HuH-7 (cell line): ENCODE data around the gene NPAS2.

ENCODE experiments used
- DNase-seq: peaks from one replicate; pipeline ENCODE4 v3.0.0; 2011; ENCODE audit warnings: low spot score

The NPAS2 gene

DNA sequence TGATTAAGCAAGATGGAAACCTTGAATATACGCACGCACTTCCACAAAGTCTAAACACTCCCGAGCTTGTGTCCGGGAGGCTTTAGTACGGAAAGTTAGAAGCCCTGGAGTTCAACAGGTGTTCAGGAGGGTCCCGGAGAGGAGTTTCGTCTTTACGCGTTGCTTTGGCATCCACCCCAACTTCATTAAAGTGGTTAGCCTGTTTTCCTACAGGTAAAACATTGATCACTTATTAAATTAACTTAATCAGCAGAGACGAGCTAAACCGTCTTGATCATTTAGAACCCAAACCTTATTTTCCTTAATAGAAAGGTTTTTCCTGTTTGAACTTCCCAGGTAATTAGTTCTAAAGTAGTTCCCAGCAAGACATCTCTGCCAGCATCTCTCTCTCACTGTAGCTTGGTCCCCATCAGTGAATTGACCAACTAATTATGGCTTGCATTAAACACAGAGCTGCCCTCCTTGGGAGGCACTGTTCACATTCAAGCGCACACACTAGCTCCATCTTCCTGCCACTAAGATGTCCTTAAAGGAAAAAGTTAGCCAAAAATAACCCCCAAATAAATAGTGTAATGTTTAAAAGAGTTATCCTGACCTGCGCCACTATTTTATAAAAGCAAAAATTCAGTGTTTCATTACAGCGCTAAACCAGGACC is 1.4 kb downstream of the NPAS2 start:
- no peak for DNase-seq

DNA sequence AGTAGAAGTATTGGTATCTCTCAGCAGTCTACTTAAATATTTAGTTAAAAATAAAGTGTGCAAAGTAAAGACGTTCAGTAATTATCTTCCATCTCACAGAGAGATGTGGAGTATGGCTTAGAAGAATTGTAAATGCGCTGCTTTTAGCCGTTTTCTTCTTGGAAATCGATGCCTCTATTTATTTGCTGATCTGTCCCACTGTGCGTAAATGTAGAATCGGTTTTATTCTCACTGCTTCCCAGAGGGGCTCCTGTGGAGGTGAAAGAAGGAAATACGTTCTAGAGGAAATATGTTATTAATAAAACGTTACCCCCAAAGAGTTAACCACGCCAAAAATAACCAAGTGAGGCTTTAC is 1.9 kb downstream of the NPAS2 start:
- no peak for DNase-seq

GRCh38 chr2:100822587-100823248 is 2.8 kb downstream of the NPAS2 start:
- no peak for DNase-seq

DNA sequence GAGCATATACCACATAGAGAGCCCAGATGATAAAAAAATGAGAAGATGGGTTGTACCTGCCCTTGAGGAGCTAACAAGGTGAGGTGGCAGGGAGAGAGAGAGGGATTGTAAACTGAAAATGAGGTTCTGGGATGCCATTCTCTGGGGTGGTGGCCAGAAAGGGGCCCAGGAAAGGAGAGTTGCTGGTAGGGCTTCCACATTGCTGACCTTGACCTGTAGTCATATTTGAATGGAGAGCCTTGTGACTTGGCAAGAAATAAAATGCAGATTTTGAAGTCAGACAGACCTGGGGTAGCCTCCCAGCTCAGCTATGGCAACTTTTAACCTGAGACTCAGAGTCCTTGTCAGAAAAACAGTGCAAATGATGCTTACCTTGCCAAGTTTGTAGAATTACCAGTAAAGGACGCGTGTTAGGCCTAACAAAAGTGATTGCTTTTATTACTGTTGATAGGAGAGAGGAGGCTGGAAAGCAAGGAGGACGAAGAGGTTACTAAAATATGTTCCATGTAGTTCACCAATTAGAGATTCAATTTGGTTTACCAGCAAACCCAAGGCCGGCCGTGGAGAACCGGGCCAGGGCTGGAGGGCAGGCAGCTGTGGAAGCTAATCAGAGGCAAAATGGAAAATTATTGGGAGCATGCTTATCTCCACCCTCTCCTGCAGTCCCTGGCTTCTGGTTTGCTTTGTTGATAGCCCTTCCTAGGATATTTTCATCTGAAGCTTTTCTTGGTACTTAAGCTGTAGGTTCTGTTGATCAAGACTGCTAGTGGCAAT is 3.9 kb downstream of the NPAS2 start:
- DNase-seq, result no peak

GRCh38 chr2:100824842-100825241 is 4.9 kb downstream of the NPAS2 start:
- DNase-seq, result no peak

DNA sequence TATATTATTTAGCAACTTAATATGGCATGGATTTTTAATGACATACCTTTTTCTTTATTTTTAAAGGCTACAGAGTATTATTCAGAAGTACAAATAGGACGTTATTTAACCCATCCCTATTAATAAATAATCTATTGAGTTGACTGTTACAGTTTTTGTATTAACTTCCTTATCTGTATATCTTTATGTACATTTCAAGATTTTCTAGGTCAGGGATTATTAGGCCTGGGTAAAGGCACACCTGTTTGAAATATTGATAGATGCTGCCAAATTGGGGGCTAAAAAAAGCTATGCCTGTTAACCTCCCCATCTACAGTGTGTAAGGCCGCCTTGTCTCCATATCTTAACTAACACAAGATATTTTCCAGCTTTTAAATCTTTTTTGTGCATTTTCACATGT is 6.6 kb downstream of the NPAS2 start:
- no peak for DNase-seq

DNA sequence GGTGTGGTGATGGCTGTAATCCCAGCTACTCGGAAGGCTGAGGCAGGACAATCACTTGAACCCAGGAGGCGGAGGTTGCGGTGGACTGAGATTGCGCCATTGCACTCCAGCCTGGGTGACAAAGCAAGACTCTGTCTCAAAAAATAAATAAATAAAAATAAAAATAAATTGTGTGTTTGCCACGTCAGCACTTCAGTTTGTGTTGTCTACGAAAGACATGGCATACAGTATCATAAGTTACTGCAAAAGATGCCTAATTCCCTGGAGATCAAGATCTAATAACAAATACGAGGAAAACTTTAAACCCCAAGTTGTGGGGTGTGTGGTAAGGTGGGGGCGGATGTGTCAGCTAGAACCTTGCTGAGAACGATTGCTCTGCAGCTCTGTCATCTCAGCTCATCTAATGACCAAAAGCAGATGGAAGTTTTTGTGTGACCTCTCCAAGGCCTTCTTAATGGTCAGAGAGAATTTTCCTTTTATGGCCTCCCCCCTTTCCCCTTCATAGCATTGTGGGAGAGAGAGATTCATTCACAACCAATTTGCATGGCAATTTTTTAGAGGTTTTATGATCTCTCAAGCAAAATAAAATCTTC is 11.3 kb downstream of the NPAS2 start:
- DNase-seq, result no peak

GRCh38 chr2:100831831-100832230 is 11.9 kb downstream of the NPAS2 start:
- DNase-seq, result no peak

DNA sequence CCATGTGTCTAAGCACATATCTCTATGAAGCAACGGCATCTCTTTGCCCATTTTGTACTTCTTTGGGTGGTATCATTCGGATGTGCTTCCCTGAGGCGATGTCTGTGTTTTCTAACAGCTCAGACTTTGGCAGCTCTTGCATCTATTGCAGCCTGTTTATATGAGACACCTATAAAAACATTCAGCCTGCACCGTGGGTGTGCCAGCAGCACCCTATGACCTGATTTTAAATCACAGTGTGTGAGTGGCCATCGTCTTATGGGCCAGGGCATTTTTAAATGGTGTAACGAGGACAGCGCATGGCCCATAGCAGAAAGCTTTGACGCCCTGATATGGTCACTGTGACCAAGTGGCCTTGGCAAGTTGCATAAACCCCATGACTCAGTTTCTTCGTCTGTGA is 12.9 kb downstream of the NPAS2 start:
- no peak for DNase-seq

- DNase-seq, result no peak
Measured at GRCh38 chr2:100833331-100833730, 13.4 kb downstream of the NPAS2 start.

GRCh38 chr2:100834221-100834620 is 14.3 kb downstream of the NPAS2 start:
- DNase-seq, result no peak

DNA sequence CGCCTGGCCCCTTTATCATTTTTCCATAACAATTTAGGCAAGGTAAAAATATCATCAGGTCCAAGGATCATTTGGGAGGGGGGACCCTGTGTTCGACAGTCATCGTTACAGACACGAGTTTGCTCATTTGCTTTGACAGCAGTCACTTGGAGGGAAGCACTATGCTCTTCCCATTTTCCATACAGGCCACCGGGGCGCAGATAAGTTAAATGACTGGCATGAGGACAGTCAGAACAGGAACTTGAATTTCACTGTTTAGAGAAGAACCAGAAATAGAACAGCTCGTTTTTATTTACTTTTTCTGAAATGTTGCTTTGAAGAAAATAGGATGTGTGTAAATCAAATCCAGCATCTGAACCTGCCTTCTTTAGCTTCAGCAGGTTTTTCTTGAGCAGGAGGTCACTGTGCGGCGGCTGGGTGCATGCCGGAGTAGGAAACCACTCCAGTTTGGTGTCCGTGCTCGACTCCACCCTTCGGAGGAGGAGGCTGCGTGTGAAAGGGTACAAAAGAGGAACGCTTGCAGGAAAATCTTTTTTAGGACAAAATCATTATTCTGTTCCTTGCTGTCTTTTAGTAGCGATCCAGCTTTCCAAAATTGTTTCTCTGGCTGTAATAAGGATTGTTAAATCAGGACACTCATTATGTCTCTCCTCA is 15.2 kb downstream of the NPAS2 start:
- no peak for DNase-seq

DNA sequence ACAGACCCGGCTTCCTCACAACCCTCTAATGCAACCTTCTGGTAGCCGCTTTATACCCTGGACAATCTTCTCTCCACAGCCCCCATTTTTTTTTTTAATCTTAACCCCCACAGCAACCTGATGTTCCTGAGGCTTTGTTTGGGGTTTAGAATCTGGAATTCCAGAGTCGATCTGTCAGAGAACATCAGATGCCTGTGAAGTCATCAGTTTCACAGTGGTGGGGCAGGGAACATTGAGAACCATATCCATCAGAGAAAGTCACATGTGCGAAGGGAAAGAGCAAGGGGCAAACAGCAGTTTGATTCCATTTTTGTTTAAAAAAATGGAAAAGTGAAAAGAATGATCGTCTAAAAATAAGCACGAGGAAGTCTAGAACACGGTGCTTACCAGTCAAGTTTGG is 20.6 kb downstream of the NPAS2 start:
- no peak for DNase-seq

DNA sequence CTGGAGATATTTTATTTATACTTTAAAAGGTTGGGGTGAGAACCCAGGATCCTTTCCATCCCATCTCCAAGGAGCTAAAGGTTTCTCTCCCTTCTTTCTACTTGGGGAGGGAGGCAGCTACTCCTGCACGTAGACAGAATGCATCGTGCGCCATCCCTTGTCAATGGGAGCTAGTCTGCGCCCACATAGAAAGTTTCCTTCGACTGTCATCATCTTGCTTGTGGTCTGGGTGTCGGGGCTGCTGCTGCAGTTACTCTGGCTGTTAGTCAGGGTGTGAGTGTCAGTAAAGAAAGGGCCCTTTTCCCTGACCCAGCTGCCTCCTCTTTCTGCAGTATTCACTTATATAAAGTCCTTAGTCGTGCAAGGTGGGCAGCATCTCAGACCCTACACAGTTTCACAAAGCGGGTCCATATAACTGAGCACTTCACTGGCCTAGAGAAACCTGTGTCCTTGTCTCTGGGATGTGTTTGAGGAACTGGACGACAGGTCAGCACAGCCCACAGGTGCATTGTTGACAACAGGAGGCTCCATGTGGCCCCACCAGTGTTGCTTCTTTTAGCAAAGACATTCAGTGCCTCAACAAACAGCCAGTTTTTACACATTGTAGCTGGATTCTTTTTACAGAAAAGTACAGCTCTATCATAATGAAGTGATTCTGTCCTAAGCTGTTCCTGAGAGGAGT is 22.4 kb downstream of the NPAS2 start:
- no peak for DNase-seq

- no peak for DNase-seq
Measured at GRCh38 chr2:100844514-100844913, 24.6 kb downstream of the NPAS2 start.

DNA sequence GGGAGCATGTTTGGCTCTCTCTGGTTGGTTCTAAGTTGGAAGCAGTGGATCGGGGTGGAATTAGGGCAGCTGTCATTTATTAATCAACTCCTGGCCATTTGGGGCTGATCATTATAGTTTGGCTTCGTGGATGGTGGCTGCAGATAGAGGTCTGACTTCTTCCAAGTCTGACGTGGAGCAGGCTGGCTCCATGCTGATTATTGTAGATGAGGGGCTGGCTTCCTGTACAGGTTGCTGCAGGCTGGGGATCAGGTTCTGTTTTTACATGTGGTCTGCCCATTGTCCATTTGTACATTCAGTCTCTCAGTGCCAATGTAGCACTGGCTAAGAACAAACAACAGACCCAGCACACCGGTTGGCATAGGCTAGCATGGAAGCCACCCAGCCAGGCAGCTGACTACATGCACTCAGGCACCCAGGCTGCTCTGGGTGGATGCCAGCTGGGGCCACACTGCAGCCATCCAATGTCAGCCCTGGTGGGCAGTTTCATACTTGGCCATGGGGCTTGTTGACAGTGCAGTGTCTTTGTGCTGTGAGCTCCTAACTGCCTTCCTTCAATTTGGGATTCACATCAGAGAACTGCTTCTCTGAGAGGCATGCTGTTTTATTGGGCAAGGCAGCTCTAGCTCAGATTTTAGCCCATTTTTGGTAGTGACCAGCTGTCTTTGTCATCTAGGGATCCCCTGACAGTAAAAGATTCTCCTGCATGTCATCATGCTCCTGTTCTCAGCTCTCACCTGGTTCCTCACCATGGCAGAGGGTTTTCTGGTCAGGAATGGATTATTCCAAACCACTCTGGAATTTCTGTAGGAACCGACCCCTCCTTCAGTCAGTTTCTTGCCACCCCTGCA is 25.4 kb downstream of the NPAS2 start:
- DNase-seq, result no peak

GRCh38 chr2:100846716-100847115 is 26.8 kb downstream of the NPAS2 start:
- no peak for DNase-seq

DNA sequence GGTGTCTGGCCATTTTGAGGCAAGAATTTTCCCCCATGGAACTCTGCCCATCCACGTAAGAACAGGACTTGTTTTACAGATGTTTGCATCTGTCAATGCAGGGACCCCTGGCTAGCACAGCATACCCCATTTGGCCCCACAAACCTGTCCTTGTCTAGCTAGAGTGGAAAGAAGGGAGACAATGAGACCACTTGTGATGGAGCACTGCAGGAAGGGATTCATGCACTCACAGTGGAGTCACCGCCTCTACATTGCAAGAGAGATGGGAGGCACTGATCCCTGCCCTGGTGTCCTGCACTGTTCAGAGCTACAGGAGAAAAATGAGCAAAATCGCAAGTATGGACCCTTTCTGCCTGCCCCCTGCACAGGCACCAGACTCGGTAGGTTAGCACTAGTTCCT is 32.5 kb downstream of the NPAS2 start:
- DNase-seq, result no peak

GRCh38 chr2:100852999-100853908 is 33.3 kb downstream of the NPAS2 start:
- DNase-seq, result peak; percentile 23
